Activated T-cell treated with anti-CD3 and anti-CD28 coated beads, Interleukin-2, amount 50 U/mL, for 4 hours (primary cell): Measurements from ENCODE around the gene GTPBP2. TPM values are rescaled to one million over a fixed set of nuclear protein-coding genes. Genes with fewer than 3 reads are reported as not detected.

Source experiments
- ATAC-seq, 2 donors: fragments of 200-7000 bp; cut with Tn5 transposase; one replicate each; pipeline ENCODE4 v1.10.0; 2021
- DNase-seq: peaks from one replicate; pipeline ENCODE4 v3.0.0-alpha.2; 2020
- H3K27me3 Mint-ChIP-seq: one replicate; pipeline ENCODE4 v1.8.0; 2021; ENCODE audit warnings: low read depth, mixed read lengths
- H3K36me3 Mint-ChIP-seq: one replicate; pipeline ENCODE4 v1.8.0; 2022; ENCODE audit warnings: mixed read lengths; ENCODE audit not compliant: insufficient read depth
- H3K4me1 Mint-ChIP-seq: one replicate; pipeline ENCODE4 v1.8.0; 2021; ENCODE audit warnings: low read depth, mixed read lengths
- H3K4me3 Mint-ChIP-seq: one replicate; pipeline ENCODE4 v1.8.0; 2021; ENCODE audit warnings: mild to moderate bottlenecking, moderate library complexity, mixed read lengths
- H3K9me3 Mint-ChIP-seq: one replicate; pipeline ENCODE4 v1.8.0; 2021; ENCODE audit warnings: mixed read lengths
- total RNA-seq, 3 donors: library from RNA; stranded (reverse); gene quantifications; one replicate each; pipeline ENCODE4 v1.2.1, GENCODE V29; 2021

GTPBP2 gene, protein sequence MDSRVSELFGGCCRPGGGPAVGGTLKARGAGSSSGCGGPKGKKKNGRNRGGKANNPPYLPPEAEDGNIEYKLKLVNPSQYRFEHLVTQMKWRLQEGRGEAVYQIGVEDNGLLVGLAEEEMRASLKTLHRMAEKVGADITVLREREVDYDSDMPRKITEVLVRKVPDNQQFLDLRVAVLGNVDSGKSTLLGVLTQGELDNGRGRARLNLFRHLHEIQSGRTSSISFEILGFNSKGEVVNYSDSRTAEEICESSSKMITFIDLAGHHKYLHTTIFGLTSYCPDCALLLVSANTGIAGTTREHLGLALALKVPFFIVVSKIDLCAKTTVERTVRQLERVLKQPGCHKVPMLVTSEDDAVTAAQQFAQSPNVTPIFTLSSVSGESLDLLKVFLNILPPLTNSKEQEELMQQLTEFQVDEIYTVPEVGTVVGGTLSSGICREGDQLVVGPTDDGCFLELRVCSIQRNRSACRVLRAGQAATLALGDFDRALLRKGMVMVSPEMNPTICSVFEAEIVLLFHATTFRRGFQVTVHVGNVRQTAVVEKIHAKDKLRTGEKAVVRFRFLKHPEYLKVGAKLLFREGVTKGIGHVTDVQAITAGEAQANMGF
- 10 to 100 TPM; 37.3 to 50.3 (median 39.1) TPM for total RNA-seq

DNA sequence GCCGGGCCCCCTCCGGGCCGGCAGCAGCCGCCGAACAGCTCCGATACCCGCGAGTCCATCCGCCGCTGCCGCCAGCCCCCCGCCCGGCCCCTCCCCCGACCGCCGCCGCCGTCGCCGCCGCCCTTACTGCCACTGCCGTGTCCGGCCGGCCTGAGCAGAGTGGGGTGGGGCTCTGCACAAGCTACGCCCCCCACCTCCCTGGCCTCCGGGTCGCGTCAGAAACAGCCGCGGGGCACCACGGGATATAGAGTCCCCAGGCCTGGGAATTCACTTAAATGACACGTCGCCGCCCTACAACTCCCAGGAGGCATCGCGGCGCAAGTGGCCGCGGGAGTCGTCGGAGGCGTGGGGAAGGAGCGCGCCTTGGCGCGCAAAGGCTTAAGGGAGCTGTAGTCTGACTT is at the start of gene GTPBP2:
Gene GTPBP2 (minus strand): TSS at position 161 of the 401 bp plus-strand sequence. CDS start 102 bp downstream, at position 59.
- Mint-ChIP-seq H3K9me3 (no peaks in the 10 kb centered on the region), H3K4me3 (peak within 1 kb of the TSS; percentile 97), H3K27me3 (no peaks in the 10 kb centered on the region), H3K4me1 (peaks cover 28% of the 10 kb centered on the region), H3K36me3 (peaks cover 3% of the 10 kb centered on the region)
- peak; percentile 92 for DNase-seq
- ATAC-seq, result peak; percentile 87 to 89

DNA sequence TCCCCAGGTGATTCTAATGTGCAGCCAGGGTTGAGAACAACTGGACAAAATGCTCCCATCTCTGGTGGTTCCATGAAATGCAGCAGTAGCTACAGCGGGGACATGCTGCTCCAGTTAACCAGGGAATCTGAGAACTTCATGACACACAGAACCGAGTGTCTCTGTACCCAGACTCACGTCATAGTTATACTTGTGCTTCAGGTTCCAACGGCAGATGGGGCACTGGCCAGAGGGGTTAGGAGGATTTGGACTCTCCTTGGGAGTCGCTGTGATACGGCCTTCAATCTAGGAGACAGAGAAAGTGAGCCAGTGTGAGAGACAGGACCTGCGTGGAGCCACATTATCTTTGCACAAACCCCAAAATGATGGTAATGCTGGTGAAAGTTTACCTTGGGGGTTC is 49.3 kb upstream of the GTPBP2 start:
- Mint-ChIP-seq H3K36me3 (peaks cover 30% of the 10 kb centered on the region), H3K4me3 (no peak overlapping the region), H3K9me3 (no peaks in the 10 kb centered on the region), H3K4me1 (peaks cover 5% of the 10 kb centered on the region), H3K27me3 (no peaks in the 10 kb centered on the region)
- no peak for DNase-seq
- no peak for ATAC-seq

DNA sequence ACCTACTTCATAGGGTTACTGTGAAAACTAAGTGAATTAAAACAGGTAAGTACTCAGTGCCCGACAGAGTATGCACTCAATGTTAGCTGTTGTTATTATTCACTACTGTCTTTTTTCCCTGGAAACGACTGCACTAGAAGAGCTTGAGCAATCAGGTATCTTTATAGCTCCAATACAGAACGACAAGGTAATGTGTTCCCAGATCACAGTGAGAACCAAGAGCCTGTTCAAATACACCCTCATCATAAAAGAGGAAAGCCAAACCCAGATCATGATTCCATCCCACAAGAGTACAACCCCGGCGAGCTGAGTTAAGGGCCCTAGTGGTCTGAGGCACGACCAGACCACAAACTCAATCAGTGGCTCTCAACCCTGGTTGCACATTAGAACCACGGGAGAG is 48.7 kb upstream of the GTPBP2 start:
- no peaks in the 10 kb centered on the region for H3K27me3 Mint-ChIP-seq
- ATAC-seq (no peak), DNase-seq (no peak)
- H3K36me3 Mint-ChIP-seq, result peaks cover 30% of the 10 kb centered on the region
- H3K4me1 Mint-ChIP-seq, result peaks cover under 1% of the 10 kb centered on the region
- no peak overlapping the region for H3K4me3 Mint-ChIP-seq
- no peaks in the 10 kb centered on the region for H3K9me3 Mint-ChIP-seq

DNA sequence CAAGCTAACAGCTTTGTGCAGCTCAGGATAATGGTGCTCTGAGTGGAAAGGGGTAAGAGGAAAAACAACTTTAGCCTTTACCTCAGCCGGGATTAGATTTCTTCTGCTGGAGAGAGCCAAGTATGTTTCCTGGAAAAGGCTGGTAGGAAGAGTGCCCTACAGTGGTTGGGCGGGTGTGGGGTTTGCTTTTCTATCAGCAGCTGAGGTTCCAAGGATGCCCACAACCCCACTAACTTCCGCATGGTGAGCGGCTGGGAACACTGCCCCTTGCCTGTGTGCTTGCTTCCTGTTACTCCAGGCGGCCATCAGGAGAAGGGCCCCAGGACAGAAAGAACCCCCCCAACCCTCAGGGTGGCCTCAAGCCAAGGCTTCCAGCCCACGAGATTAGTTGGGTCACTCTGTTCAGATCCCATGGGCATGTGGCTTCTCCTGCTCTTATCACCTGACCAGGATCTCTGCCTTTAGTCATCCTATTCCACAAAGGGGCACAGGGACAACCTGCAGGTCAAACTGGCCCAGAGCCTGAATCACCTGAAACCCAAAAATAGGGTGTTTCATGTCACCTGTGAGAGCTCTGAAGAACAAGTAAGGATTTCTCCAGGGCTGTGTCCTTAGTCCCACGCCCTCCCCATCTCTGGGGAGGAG is 48.0 kb upstream of the GTPBP2 start:
- H3K4me3 Mint-ChIP-seq, result no peak overlapping the region
- H3K9me3 Mint-ChIP-seq, result no peaks in the 10 kb centered on the region
- no peak for ATAC-seq
- DNase-seq, result no peak
- no peaks in the 10 kb centered on the region for H3K27me3 Mint-ChIP-seq
- H3K4me1 Mint-ChIP-seq, result no peaks in the 10 kb centered on the region
- H3K36me3 Mint-ChIP-seq, result peaks cover 30% of the 10 kb centered on the region

DNA sequence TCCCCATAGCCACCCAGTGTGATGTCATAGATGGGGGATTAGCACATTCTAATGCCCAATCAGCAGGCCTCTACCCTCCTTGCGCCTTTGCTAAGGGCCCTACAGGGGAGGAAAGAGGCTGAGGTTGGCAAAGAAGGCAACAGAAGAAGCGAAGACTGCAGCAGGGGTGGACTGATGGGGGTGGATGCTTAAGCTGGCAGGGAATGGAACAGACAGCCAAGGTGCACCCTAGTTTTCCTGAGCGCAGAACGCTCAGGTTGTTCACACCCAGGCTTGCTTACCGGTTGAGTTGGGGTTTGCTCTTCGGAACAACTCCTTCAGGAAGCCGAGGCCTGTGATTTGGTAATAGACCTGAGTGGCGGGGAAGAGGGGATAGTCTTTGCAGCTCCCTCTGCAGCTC is 45.9 kb upstream of the GTPBP2 start:
- H3K36me3 Mint-ChIP-seq, result peaks cover 24% of the 10 kb centered on the region
- H3K4me1 Mint-ChIP-seq, result peaks cover 3% of the 10 kb centered on the region
- no peak overlapping the region for H3K4me3 Mint-ChIP-seq

DNA sequence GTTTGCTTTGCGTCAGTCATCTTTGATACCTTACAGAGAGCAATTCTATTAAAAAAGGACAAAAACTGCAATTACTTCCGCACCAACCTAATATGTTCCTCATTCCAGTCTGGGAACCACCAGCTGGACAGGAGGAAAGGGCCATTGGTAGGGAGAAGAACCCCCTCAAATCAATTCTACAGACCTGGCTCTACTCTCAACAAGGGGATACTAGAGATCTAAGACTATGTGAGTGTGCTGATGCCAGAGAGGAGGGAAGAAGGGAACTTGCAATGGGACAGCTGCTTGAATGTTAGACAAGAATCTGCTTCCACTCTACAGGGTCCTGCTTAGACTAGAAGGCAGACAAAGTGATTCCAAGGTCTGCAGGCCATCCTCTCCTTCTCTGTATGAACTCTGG is 45.2 kb upstream of the GTPBP2 start:
- Mint-ChIP-seq H3K9me3 (no peaks in the 10 kb centered on the region), H3K4me3 (no peak overlapping the region), H3K27me3 (no peaks in the 10 kb centered on the region), H3K36me3 (peaks cover 22% of the 10 kb centered on the region), H3K4me1 (peaks cover 6% of the 10 kb centered on the region)
- DNase-seq (no peak), ATAC-seq (no peak)

More for the DNA sequence above, 45.9 kb upstream of the GTPBP2 start:
- Mint-ChIP-seq H3K9me3 (no peaks in the 10 kb centered on the region), H3K27me3 (no peaks in the 10 kb centered on the region)
- ATAC-seq (no peak), DNase-seq (no peak)

DNA sequence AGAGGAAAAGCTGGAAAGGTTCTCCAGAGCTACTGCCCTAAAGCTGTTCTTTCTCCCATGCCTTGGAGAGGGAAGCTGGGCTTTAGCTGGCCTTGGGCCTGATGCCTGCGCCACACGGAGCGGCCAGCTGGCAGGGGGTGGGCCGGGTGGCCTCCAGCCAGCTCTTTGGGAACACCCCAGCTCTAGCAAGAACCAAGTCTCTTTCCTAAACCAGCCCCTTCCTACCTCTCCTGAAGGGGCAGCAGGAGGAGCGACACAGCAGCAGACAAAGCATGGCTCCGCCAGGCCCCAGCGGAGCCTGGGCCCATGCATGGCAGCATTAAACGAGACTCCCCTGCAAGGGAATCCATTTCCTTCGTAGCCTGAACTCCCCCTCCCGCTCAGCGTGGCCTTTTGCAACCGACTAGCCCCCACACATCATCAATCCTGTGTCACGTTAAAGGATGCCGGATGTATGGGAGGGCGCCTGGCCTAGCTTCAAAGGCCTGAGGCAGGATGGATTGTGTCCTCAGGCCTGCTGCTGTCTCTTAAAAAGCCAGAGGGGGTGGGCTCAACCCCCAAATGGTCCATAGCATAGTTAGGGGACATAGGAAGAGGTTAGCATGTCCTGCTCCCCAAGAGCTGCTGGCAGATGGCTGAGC is 44.5 kb upstream of the GTPBP2 start:
- H3K9me3 Mint-ChIP-seq, result no peaks in the 10 kb centered on the region
- no peak overlapping the region for H3K4me3 Mint-ChIP-seq
- no peak for ATAC-seq

DNA sequence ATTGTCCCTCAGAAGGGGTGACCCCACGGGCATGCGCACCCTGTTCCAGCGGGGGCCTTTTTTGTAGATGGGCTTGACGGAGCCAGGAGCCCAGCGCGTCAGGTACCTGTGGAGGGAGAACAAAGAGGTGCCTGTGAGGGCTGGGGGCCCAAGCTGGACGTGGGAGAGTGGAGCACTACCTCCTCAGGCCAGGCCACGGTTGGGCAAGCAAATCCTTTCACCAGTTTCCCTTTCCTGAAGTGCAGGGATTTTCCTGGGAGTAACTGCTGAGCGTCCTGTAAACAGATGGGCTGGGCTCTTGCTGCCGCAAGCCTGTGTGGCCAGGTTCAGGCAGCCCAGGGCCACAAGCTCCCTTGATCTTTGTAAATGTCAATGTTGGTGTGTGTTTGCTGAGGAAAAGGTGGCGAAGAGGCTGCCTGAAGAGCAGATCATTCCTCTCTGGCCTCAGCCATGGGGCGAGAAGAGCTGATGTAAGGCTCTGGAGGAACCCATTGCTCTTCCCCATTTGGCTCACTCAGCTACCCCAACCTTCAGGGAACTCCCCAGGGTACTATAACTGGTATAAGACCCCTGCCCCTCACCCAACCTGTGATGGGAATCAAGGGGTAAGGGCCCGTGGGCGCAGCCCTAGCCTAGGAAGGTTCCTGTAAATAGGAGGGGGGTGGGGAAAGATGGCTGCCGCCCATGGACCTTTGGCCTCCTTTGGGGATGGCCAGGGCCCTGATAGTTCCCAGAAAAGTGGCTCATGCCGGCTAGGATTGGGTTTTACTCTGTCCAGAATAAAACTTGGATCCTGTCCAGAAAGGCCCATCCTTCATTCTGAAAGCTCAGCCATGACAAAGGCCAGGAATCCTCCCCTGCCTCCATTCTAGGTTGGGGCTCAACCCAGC is 43.0 kb upstream of the GTPBP2 start:
- no peaks in the 10 kb centered on the region for H3K9me3 Mint-ChIP-seq
- DNase-seq (no peak), ATAC-seq (no peak)
- H3K4me1 Mint-ChIP-seq, result peaks cover 20% of the 10 kb centered on the region
- no peaks in the 10 kb centered on the region for H3K27me3 Mint-ChIP-seq
- no peak overlapping the region for H3K4me3 Mint-ChIP-seq
- peaks cover 17% of the 10 kb centered on the region for H3K36me3 Mint-ChIP-seq

More for the DNA sequence above, 44.5 kb upstream of the GTPBP2 start:
- H3K36me3 Mint-ChIP-seq, result peaks cover 24% of the 10 kb centered on the region
- no peaks in the 10 kb centered on the region for H3K27me3 Mint-ChIP-seq
- DNase-seq, result no peak
- peaks cover 6% of the 10 kb centered on the region for H3K4me1 Mint-ChIP-seq

DNA sequence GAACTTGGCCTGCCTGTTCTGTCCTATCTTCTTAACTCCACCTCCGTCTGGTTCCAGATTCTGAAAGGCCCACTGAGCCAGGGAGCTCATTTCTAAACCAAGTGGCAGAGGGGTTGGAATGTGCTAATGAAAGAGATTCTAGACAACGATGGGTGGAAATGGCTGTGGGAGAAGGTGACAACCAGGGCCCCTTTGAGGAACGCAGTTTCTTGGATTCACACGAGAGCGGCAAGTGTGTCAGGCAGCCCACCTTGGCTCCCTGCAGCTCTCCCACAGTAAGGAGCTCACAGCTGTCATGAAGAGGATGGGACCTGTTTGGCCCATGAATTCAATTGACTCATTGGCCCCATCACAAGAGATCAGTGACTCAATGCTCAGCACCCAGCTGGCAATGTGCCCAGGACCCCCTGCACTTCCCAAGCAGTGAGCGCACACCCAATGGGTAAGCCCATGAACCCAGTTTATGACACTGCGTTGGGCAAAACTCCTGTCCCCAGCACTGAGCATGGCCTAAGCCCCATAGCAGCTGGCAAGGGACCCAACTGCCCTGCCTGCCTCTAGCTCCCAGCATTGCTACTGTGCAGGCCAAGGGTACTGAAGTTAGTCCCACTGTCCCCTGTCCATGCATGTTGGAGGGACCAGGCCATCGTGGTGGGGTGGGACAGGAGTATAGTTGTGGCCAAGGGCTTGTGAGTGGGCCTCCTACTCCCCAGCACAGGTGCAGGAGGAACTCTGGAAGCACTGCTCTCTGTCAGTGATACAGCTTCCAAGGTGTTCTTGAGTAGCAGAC is 42.1 kb upstream of the GTPBP2 start:
- H3K27me3 Mint-ChIP-seq, result no peaks in the 10 kb centered on the region
- no peak for DNase-seq
- no peak for ATAC-seq
- H3K4me3 Mint-ChIP-seq, result no peak overlapping the region
- peaks cover 22% of the 10 kb centered on the region for H3K4me1 Mint-ChIP-seq
- no peaks in the 10 kb centered on the region for H3K9me3 Mint-ChIP-seq
- peaks cover 17% of the 10 kb centered on the region for H3K36me3 Mint-ChIP-seq

DNA sequence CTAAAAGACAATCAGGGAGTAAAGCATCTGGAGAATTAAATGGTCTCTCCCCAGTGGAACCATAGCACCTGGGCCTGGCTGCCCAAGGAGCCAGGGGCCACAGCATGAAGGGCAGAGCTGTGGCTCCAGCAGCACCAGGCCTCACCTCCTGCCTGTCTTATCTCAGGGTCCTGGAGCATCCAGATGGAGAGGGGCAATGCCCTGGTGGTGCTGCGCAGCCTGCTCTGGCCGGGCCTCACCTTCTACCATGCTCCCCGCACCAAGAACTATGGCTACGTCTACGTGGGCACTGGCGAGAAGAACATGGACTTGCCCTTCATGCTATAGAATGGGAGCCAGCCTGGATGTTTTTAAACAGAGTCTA is 41.5 kb upstream of the GTPBP2 start:
- Mint-ChIP-seq H3K9me3 (no peaks in the 10 kb centered on the region), H3K4me3 (no peak overlapping the region), H3K4me1 (peaks cover 22% of the 10 kb centered on the region), H3K27me3 (no peaks in the 10 kb centered on the region), H3K36me3 (peaks cover 17% of the 10 kb centered on the region)
- ATAC-seq, result no peak
- no peak for DNase-seq

DNA sequence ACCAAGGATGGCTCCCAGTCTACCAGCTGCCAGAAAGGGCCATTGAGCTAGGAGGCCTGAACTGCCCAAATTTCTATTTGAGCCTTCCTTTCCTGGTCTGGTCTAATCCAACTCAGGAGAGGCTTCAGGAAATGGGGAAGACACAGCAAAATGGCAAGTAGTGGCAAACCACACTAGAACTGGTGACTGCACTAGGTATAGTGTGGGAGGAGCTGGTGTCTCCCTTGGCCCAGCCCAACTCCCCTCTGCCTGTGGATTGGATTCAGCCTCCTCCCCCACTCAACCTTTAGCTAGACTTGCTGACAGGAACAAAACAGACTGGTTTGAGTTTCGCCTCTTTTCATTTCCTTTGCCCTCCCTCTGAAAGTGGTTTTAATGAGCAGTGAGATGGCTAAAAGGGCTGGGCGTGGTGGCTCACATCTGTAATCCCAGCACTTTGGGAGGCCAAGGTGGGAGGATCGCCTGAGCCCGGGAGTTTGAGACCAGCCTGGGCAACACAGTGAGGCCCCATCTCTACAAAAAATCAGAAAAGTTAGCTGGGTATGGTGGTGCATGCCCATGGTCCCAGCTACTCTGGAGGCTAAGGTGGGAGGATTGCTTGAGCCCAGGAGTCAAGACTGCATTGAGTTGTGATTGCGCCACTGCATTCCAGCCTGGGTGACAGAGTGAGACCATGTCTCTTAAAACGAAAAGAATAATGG is 41.0 kb upstream of the GTPBP2 start:
- H3K4me3 Mint-ChIP-seq, result no peak overlapping the region
- ATAC-seq, result peak in 1 of 2 donors; percentile 15

DNA sequence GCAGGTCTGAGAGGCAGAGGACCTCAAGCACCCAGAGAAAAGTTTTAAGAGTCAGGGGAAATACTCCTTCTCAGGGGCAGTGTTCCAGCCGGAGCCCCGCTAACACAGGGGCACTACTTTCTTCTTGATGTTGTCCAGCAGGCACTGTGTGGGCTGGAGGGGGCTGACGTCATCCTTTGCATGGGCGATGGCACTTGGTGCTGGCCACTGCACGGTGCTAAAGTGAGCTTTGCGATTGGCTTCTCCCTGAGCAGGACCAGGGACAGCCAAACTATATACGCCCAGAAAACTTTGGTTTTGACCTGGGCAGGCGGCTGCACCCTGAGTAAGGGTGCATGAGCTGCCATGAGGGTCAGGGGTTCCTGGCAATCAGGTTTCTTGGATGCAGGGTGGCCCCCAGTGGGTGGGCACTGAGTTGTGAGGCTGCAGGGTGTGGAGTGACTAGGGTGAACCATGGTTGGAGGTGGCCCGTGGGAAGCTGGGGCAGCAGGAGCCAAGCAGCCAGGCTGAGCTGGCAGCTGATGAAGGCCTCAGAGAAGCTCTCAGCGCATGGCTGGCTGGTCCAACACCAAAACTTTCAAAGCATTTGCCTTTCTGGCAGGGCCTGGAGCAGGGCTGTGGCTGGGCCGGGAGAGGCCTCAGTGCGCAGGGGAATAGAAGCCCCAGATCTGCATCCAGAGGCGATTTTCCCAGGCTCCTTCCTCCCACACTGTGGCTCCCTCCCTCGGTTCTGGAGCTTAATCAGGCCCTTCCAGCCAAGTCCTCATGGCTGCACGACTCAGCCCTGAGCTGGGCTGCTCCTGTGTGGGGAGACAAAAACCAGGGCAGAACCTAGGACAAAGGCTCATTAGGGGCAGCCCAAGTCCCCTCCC is 40.2 kb upstream of the GTPBP2 start:
- H3K27me3 Mint-ChIP-seq, result no peaks in the 10 kb centered on the region
- no peak overlapping the region for H3K4me3 Mint-ChIP-seq
- DNase-seq, result no peak
- H3K36me3 Mint-ChIP-seq, result peaks cover 9% of the 10 kb centered on the region
- ATAC-seq, result no peak
- no peaks in the 10 kb centered on the region for H3K9me3 Mint-ChIP-seq
- H3K4me1 Mint-ChIP-seq, result peaks cover 22% of the 10 kb centered on the region

More for the DNA sequence above, 41.0 kb upstream of the GTPBP2 start:
- H3K9me3 Mint-ChIP-seq, result no peaks in the 10 kb centered on the region
- no peaks in the 10 kb centered on the region for H3K27me3 Mint-ChIP-seq
- H3K4me1 Mint-ChIP-seq, result peaks cover 22% of the 10 kb centered on the region
- peaks cover 16% of the 10 kb centered on the region for H3K36me3 Mint-ChIP-seq
- DNase-seq, result no peak
